GM23338 (cell line): ENCODE data around the gene LTBR. TPM values are rescaled to one million over a fixed set of nuclear protein-coding genes. Genes with fewer than 3 reads are reported as not detected.

Experiments used
- ATAC-seq: fragments of 200-7000 bp; cut with Tn5 transposase; 3 replicates; pipeline ENCODE4 v1.9.1; 2020
- DNase-seq: peaks from one replicate; pipeline ENCODE4 v3.0.0-alpha.2; 2015; ENCODE audit warnings: low spot score
- H2AFZ ChIP-seq: fragments of 200-600 bp; sonication (generic); 2 replicates; pipeline ENCODE4 v1.8.0; 2016; ENCODE audit warnings: antibody characterized with exemption, mild to moderate bottlenecking, moderate library complexity
- H3F3A ChIP-seq: fragments of 200-600 bp; sonication (generic); replicated peaks from 2 replicates; pipeline ENCODE4 v1.8.0; 2017; ENCODE audit warnings: antibody characterized with exemption, mixed run types, low read depth
- H3K27ac ChIP-seq: fragments of 200-600 bp; sonication (generic); 2 replicates; pipeline ENCODE4 v1.6.1; 2016; ENCODE audit warnings: low read depth
- H3K27me3 ChIP-seq: fragments of 200-600 bp; sonication (generic); 2 replicates; pipeline ENCODE4 v1.8.0; 2016; ENCODE audit warnings: mild to moderate bottlenecking, mixed run types, moderate library complexity; ENCODE audit not compliant: insufficient read depth
- H3K36me3 ChIP-seq: fragments of 200-600 bp; sonication (generic); 2 replicates; pipeline ENCODE4 v1.8.0; 2016; ENCODE audit warnings: mild to moderate bottlenecking; ENCODE audit not compliant: insufficient read depth
- H3K4me1 ChIP-seq: fragments of 200-600 bp; sonication (generic); 2 replicates; pipeline ENCODE4 v1.8.0; 2016; ENCODE audit warnings: mild to moderate bottlenecking, moderate library complexity; ENCODE audit not compliant: insufficient read depth
- H3K4me2 ChIP-seq: fragments of 200-600 bp; sonication (generic); 2 replicates; pipeline ENCODE4 v1.7.1; 2017; ENCODE audit warnings: mixed run types
- H3K4me3 ChIP-seq: fragments of 200-600 bp; sonication (generic); 2 replicates; pipeline ENCODE4 v1.6.1; 2016; ENCODE audit warnings: mixed run types
- H3K79me2 ChIP-seq: fragments of 200-600 bp; sonication (generic); replicated peaks from 2 replicates; pipeline ENCODE4 v1.8.0; 2017; ENCODE audit warnings: mild to moderate bottlenecking; ENCODE audit not compliant: insufficient read depth
- H3K9me2 ChIP-seq: fragments of 200-600 bp; sonication (generic); 2 replicates; pipeline ENCODE4 v1.8.0; 2017; ENCODE audit not compliant: insufficient read depth
- H4K20me1 ChIP-seq: fragments of 200-600 bp; sonication (generic); replicated peaks from 2 replicates; pipeline ENCODE4 v1.8.0; 2017; ENCODE audit warnings: mild to moderate bottlenecking; ENCODE audit not compliant: insufficient read depth
- H3K27ac Mint-ChIP-seq: 2 replicates; pipeline ENCODE4 v1.8.0; 2020; ENCODE audit warnings: inconsistent platforms, mild to moderate bottlenecking, moderate library complexity, mixed read lengths
- H3K27me3 Mint-ChIP-seq: 3 replicates; pipeline ENCODE4 v1.8.0; 2022; ENCODE audit warnings: low read depth, mild to moderate bottlenecking, moderate library complexity, mixed read lengths, inconsistent platforms; ENCODE audit not compliant: insufficient read depth, poor library complexity
- H3K36me3 Mint-ChIP-seq: 3 replicates; pipeline ENCODE4 v1.8.0; 2021; ENCODE audit warnings: low read depth, mild to moderate bottlenecking, inconsistent platforms, moderate library complexity, mixed read lengths
- H3K4me1 Mint-ChIP-seq: 3 replicates; pipeline ENCODE4 v1.8.0; 2020; ENCODE audit warnings: mild to moderate bottlenecking, inconsistent platforms, mixed read lengths
- H3K4me3 Mint-ChIP-seq: 3 replicates; pipeline ENCODE4 v1.8.0; 2021; ENCODE audit warnings: moderate library complexity, mild to moderate bottlenecking, inconsistent platforms, mixed read lengths
- H3K9me3 Mint-ChIP-seq: 3 replicates; pipeline ENCODE4 v1.8.0; 2020; ENCODE audit warnings: moderate library complexity, mild to moderate bottlenecking, inconsistent platforms, mixed read lengths
- EZH2 ChIP-seq: fragments of 200-600 bp; sonication (generic); IDR thresholded peaks from one replicate; pipeline ENCODE4 v1.8.0; 2017; ENCODE audit warnings: antibody characterized with exemption, mild to moderate bottlenecking, low read depth; ENCODE audit not compliant: unreplicated experiment
- EZH2phosphoT487 ChIP-seq: fragments of 200-600 bp; sonication (generic); IDR thresholded peaks from one replicate; pipeline ENCODE4 v1.8.1; 2018; ENCODE audit warnings: antibody characterized with exemption; ENCODE audit not compliant: unreplicated experiment
- JUNB ChIP-seq: IDR thresholded peaks from one replicate; pipeline ENCODE4 v1.6.1; 2016; ENCODE audit warnings: antibody characterized with exemption; ENCODE audit not compliant: unreplicated experiment
- NANOG ChIP-seq: IDR thresholded peaks from 2 replicates; pipeline ENCODE4 v1.6.1; 2016; ENCODE audit warnings: antibody characterized with exemption, borderline replicate concordance
- POLR2AphosphoS5 ChIP-seq: IDR thresholded peaks from 2 replicates; pipeline ENCODE4 v1.6.1; 2016; ENCODE audit warnings: antibody characterized with exemption, low read depth
- STAT1 ChIP-seq: IDR thresholded peaks from one replicate; pipeline ENCODE4 v1.6.1; 2016; ENCODE audit warnings: antibody characterized with exemption; ENCODE audit not compliant: unreplicated experiment
- ZNF114 ChIP-seq: fragments of 250-450 bp; sonication (Bioruptor Pico); IDR thresholded peaks from 2 replicates; pipeline ENCODE4 v1.5.0; 2020; ENCODE audit warnings: mild to moderate bottlenecking, moderate library complexity
- ZNF331 ChIP-seq: fragments of 250-450 bp; sonication (Bioruptor Pico); IDR thresholded peaks from 2 replicates; pipeline ENCODE4 v1.5.0; 2020; ENCODE audit warnings: low read depth, mild to moderate bottlenecking, moderate library complexity
- ZNF462 ChIP-seq: fragments of 250-450 bp; sonication (Bioruptor Pico); IDR thresholded peaks from 2 replicates; pipeline ENCODE4 v1.5.0; 2020; ENCODE audit warnings: mild to moderate bottlenecking, moderate library complexity
- polyA plus RNA-seq: library from polyadenylated mRNA; unstranded; fragments of >200 nt; fragmentation: Nextera tagmentation; extraction: Ambion mirVana; gene quantifications from 2 replicates; pipeline ENCODE4 v1.2.1, GENCODE V29; 2016
- total RNA-seq: library from RNA; depleted of rRNA; stranded (reverse); fragments of >200 nt; shearing (Covaris generic); gene quantifications from 2 replicates; pipeline ENCODE4 v1.2.3, GENCODE V29; 2014
- TF ChIP-seq, protein P1 (sequence below): IDR thresholded peaks from one replicate; pipeline ENCODE4 v1.6.1; 2018; ENCODE audit warnings: antibody characterized with exemption; ENCODE audit not compliant: unreplicated experiment

The LTBR gene
- total and polyA plus RNA-seq, 2 experiments from 2014 or later: 6.1 to 6.8 TPM

GRCh38 chr12:6386491-6386890 is 2.5 kb downstream of the LTBR start:
- Histone ChIP-seq H3K79me2 (no peaks in the 10 kb centered on the region), H3K9me2 (no peaks in the 10 kb centered on the region), H3K4me3 (no peak overlapping the region), H2AFZ (no peak overlapping the region), H3K36me3 (no peaks in the 10 kb centered on the region; the same call in 1 of the 2 replicates), H3K27ac (no peak overlapping the region), H3F3A (0 out of 2 replicates have a peak, but pooled peaks cover 5% of the 10 kb centered on the region), H3K4me2 (no peak overlapping the region), H3K27me3 (peaks cover 21% of the 10 kb centered on the region), H3K4me1 (peaks cover 19% of the 10 kb centered on the region), H4K20me1 (no peaks in the 10 kb centered on the region)
- H3K4me3 Mint-ChIP-seq: no peak overlapping the region
- no peak for ATAC-seq
- DNase-seq: no peak
- peaks cover 14% of the 10 kb centered on the region for H3K27me3 Mint-ChIP-seq
- no peak overlapping the region for H3K27ac Mint-ChIP-seq
- H3K9me3 Mint-ChIP-seq: no peaks in the 10 kb centered on the region; the same call in 2 of the 3 replicates
- TF ChIP-seq EZH2 (no peak), POLR2AphosphoS5 (no peak), ZNF331 (CRISPR knock-in tag) (no peak), NANOG (no peak)
- H3K36me3 Mint-ChIP-seq: no peaks in the 10 kb centered on the region
- H3K4me1 Mint-ChIP-seq: peaks cover 33% of the 10 kb centered on the region

DNA sequence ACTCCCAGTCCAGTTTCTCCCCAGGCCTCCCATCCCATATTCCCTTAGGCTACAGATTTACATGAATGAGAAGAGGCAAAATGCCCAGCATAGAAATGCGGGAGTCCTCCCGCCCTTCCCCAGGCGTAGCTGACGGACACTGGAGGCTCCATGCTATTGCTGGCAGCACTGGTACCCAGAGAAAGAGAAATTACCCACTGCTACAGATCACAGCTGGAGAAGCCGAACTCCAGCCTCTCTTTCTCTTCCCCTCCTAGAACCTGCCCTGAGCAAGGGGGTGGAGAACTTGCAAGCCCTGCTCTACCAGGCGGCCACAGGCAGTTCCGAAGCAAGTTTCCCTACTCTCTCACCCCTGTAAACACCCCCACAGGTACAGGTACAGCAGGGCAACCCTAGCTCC is 3.6 kb downstream of the LTBR start:
- H3K27me3 Mint-ChIP-seq: peaks cover 14% of the 10 kb centered on the region
- no peaks in the 10 kb centered on the region for H3K79me2 ChIP-seq
- H3K27ac Mint-ChIP-seq: no peak overlapping the region

More for the DNA sequence above, 3.6 kb downstream of the LTBR start:
- Mint-ChIP-seq H3K9me3 (no peaks in the 10 kb centered on the region; the same call in 2 of the 3 replicates), H3K4me3 (no peak overlapping the region), H3K4me1 (peaks cover 25% of the 10 kb centered on the region), H3K36me3 (no peaks in the 10 kb centered on the region)
- no peak for TF ChIP-seq NANOG
- no peak for TF ChIP-seq POLR2AphosphoS5
- no peak for TF ChIP-seq EZH2
- TF ChIP-seq ZNF462 (CRISPR knock-in tag): no peak
- TF ChIP-seq STAT1: no peak
- no peak for TF ChIP-seq JUNB
- TF ChIP-seq, protein P1, sequence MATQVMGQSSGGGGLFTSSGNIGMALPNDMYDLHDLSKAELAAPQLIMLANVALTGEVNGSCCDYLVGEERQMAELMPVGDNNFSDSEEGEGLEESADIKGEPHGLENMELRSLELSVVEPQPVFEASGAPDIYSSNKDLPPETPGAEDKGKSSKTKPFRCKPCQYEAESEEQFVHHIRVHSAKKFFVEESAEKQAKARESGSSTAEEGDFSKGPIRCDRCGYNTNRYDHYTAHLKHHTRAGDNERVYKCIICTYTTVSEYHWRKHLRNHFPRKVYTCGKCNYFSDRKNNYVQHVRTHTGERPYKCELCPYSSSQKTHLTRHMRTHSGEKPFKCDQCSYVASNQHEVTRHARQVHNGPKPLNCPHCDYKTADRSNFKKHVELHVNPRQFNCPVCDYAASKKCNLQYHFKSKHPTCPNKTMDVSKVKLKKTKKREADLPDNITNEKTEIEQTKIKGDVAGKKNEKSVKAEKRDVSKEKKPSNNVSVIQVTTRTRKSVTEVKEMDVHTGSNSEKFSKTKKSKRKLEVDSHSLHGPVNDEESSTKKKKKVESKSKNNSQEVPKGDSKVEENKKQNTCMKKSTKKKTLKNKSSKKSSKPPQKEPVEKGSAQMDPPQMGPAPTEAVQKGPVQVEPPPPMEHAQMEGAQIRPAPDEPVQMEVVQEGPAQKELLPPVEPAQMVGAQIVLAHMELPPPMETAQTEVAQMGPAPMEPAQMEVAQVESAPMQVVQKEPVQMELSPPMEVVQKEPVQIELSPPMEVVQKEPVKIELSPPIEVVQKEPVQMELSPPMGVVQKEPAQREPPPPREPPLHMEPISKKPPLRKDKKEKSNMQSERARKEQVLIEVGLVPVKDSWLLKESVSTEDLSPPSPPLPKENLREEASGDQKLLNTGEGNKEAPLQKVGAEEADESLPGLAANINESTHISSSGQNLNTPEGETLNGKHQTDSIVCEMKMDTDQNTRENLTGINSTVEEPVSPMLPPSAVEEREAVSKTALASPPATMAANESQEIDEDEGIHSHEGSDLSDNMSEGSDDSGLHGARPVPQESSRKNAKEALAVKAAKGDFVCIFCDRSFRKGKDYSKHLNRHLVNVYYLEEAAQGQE: no peak
- TF ChIP-seq ZNF114 (CRISPR knock-in tag): no peak
- no peak for TF ChIP-seq EZH2phosphoT487
- Histone ChIP-seq H3K36me3 (no peaks in the 10 kb centered on the region; the same call in 1 of the 2 replicates), H3K9me2 (no peaks in the 10 kb centered on the region), H4K20me1 (no peaks in the 10 kb centered on the region), H3K27ac (no peak overlapping the region), H2AFZ (no peak overlapping the region), H3K4me2 (no peak overlapping the region), H3K4me3 (no peak overlapping the region), H3K4me1 (peaks cover 11% of the 10 kb centered on the region), H3F3A (0 out of 2 replicates have a peak, but pooled peaks cover 11% of the 10 kb centered on the region), H3K27me3 (peaks cover 19% of the 10 kb centered on the region)
- DNase-seq (no peak), ATAC-seq (no peak)
